HCT116 (cell line): Measurements from ENCODE around the gene PRICKLE2. TPM values are rescaled to one million over a fixed set of nuclear protein-coding genes. Genes with fewer than 3 reads are reported as not detected.

Experiments
- ATAC-seq: fragments of 200-7000 bp; cut with Tn5 transposase; 2 replicates; pipeline ENCODE4 v1.9.1; 2020; ENCODE audit warnings: mild to moderate bottlenecking, moderate library complexity
- BruUV-seq: library from RNA; stranded (reverse); fragments of 400-500 nt; replicated peaks from 2 replicates; lab custom pipeline; 2021; lab: Mats Ljungman, UMichigan
- CTCF ChIA-PET: fragments of 300-600 bp; sonication (Branson Sonifier 250); formaldehyde crosslinking; loops from one replicate; lab custom pipeline; 2021; ENCODE audit warnings: antibody characterized with exemption; lab: Charles Lee
- POLR2A ChIA-PET: fragments of 300-600, 350-600 bp; sonication (Branson Sonifier 250); formaldehyde crosslinking; loops from one replicate; lab custom pipeline; 2021; ENCODE audit warnings: antibody characterized with exemption; lab: Charles Lee
- RAD21 ChIA-PET, 2 experiments: fragments of 300-600 bp; sonication (Branson Sonifier 250); formaldehyde crosslinking; loops; one replicate each; lab custom pipeline; 2023; ENCODE audit warnings: low total read pairs in 2 of 2; ENCODE audit not compliant: uncharacterized antibody in 2 of 2, unreplicated experiment in 2 of 2, low non-redundant PET in 1 of 2; lab: Charles Lee
- DNase-seq: peaks from one replicate; pipeline ENCODE4 v3.0.0-alpha.2; 2010; ENCODE audit warnings: low read depth, low spot score
- H2AFZ ChIP-seq: fragments of 200-600 bp; shearing (Covaris generic), sonication (generic); 2 replicates; pipeline ENCODE4 v1.6.1; 2017; ENCODE audit warnings: low read depth, mixed run types, mixed read lengths, antibody characterized with exemption, low read length; ENCODE audit not compliant: poor library complexity, severe bottlenecking
- H3K27ac ChIP-seq: 2 replicates; pipeline ENCODE4 v1.5.1; 2012; ENCODE audit warnings: low read depth, low read length
- H3K27me3 ChIP-seq: fragments of 200-600 bp; sonication (generic); 2 replicates; pipeline ENCODE4 v1.6.1; 2016; ENCODE audit warnings: mixed run types, low read length, mixed read lengths; ENCODE audit not compliant: insufficient read depth
- H3K36me3 ChIP-seq, 2 experiments: fragments of 200-500 bp in 1 of 2; fragments of 200-600 bp in 1 of 2; sonication (Bioruptor generic) in 1 of 2; sonication (generic) in 1 of 2; 2 replicates each; pipeline versions ENCODE4 v1.5.1 to v1.6.1; 2014 to 2016; ENCODE audit warnings: low read length in 2 of 2, inconsistent platforms in 1 of 2, mixed read lengths in 1 of 2, mixed run types in 1 of 2; ENCODE audit not compliant: insufficient read depth in 2 of 2, control insufficient read depth in 1 of 2
- H3K4me1 ChIP-seq, 2 experiments: fragments of 200-600 bp in 1 of 2; sonication (generic) in 1 of 2; 2 replicates each; pipeline versions ENCODE4 v1.5.1 to v1.6.1; 2012 to 2017; ENCODE audit warnings: low read length in 2 of 2, inconsistent platforms in 1 of 2, mild to moderate bottlenecking in 1 of 2, mixed read lengths in 1 of 2, mixed run types in 1 of 2, moderate library complexity in 1 of 2; ENCODE audit not compliant: insufficient read depth in 2 of 2, control insufficient read depth in 1 of 2
- H3K4me2 ChIP-seq: fragments of 200-600 bp; sonication (generic); 2 replicates; pipeline ENCODE4 v1.6.1; 2017; ENCODE audit warnings: mixed run types, low read length, mixed read lengths
- H3K4me3 ChIP-seq, 2 experiments: fragments of 200-600 bp in 1 of 2; sonication (generic) in 1 of 2; replicated peaks in 1 of 2; 2 replicates each; pipeline ENCODE4 v1.5.1; 2011 to 2016; ENCODE audit warnings: low read length in 2 of 2, control low read depth in 1 of 2, low read depth in 1 of 2, mild to moderate bottlenecking in 1 of 2, mixed read lengths in 1 of 2, mixed run types in 1 of 2
- H3K79me2 ChIP-seq: fragments of 200-600 bp; sonication (generic); 2 replicates; pipeline ENCODE4 v1.6.1; 2017; ENCODE audit warnings: mild to moderate bottlenecking, mixed run types, low read length, moderate library complexity, mixed read lengths; ENCODE audit not compliant: insufficient read depth
- H3K9ac ChIP-seq: fragments of 200-600 bp; sonication (generic); 2 replicates; pipeline ENCODE4 v1.6.1; 2016; ENCODE audit warnings: low read length, mixed read lengths
- H3K9me2 ChIP-seq: fragments of 200-600 bp; sonication (generic), shearing (Covaris generic); 2 replicates; pipeline ENCODE4 v1.6.1; 2017; ENCODE audit warnings: mixed run types, mild to moderate bottlenecking, moderate library complexity; ENCODE audit not compliant: insufficient read depth
- H3K9me3 ChIP-seq, 2 experiments: fragments of 200-500 bp in 1 of 2; fragments of 200-600 bp in 1 of 2; sonication (Bioruptor generic) in 1 of 2; sonication (generic) in 1 of 2; 2 replicates each; pipeline ENCODE4 v1.6.1; 2014 to 2017; ENCODE audit warnings: low read length in 2 of 2, mixed read lengths in 2 of 2, inconsistent platforms in 1 of 2, low read depth in 1 of 2, mild to moderate bottlenecking in 1 of 2, mixed run types in 1 of 2, moderate library complexity in 1 of 2; ENCODE audit not compliant: control insufficient read depth in 1 of 2, insufficient read depth in 1 of 2
- H4K20me1 ChIP-seq: fragments of 200-600 bp; sonication (generic), shearing (Covaris generic); 2 replicates; pipeline ENCODE4 v1.6.1; 2017; ENCODE audit warnings: mixed run types, mild to moderate bottlenecking, moderate library complexity; ENCODE audit not compliant: insufficient read depth
- CBX3 ChIP-seq: IDR thresholded peaks from 2 replicates; pipeline ENCODE4 v1.6.1; 2012; ENCODE audit warnings: low read depth
- EZH2 ChIP-seq: fragments of 200-600 bp; sonication (generic); IDR thresholded peaks from 2 replicates; pipeline ENCODE4 v1.6.1; 2017; ENCODE audit warnings: antibody characterized with exemption, mixed run types
- EZH2phosphoT487 ChIP-seq: fragments of 200-600 bp; IDR thresholded peaks from 2 replicates; pipeline ENCODE4 v1.6.1; 2018; ENCODE audit warnings: antibody characterized with exemption, borderline replicate concordance
- SP1 ChIP-seq: IDR thresholded peaks from 2 replicates; pipeline ENCODE4 v1.6.1; 2012; ENCODE audit warnings: low read depth
- ZNF274 ChIP-seq: fragments of 200-500 bp; sonication (Bioruptor generic); IDR thresholded peaks from 2 replicates; pipeline ENCODE4 v1.6.1; 2014; ENCODE audit warnings: mild to moderate bottlenecking, low read depth, low read length, inconsistent platforms
- intact Hi-C: fragments of 100-400 bp; cut with micrococcal nuclease; formaldehyde crosslinking; loops from 2 replicates; pipeline ENCODE4 v1.10.0; 2022
- total RNA-seq: library from RNA; stranded (reverse); gene quantifications from one replicate; pipeline ENCODE4 v1.2.1, GENCODE V29; 2021; ENCODE audit not compliant: unreplicated experiment
- TF ChIP-seq, protein P1 (sequence below): IDR thresholded peaks from 2 replicates; pipeline ENCODE4 v1.6.1; 2012; ENCODE audit warnings: low read depth
- TF ChIP-seq, protein P2 (sequence below), 3 experiments: fragments of 200-600 bp in 1 of 3; sonication (generic) in 1 of 3; IDR thresholded peaks in 2 of 3; conservative IDR thresholded peaks in 1 of 3; 2 replicates each; pipeline ENCODE4 v1.5.1; 2012 to 2017; ENCODE audit warnings: low read depth in 2 of 3, low read length in 2 of 3, antibody characterized with exemption in 1 of 3, borderline replicate concordance in 1 of 3, control low read depth in 1 of 3, mild to moderate bottlenecking in 1 of 3, mixed read lengths in 1 of 3, mixed run types in 1 of 3, moderate library complexity in 1 of 3; ENCODE audit not compliant: insufficient read depth in 1 of 3

PRICKLE2 gene
- total RNA-seq, 1 experiment from 2014 or later, result 0.05 TPM

DNA sequence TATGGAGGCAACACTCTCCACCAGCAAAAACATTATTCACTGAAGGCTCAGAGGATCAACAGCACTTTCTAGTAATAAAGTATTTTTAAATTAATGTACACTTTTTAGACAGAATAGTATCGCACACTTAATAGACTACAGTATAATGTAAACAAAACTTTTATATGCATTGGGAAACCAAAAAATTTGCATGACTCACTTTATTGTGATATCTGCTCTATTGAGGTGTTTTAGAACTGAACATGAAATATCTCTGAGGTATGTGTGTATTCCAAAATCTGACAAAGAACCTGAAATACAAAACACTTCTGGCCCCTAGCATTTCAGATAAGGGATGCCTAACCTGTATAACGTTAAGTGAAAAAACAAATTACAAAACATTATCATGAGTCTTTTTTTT lies 99.7 kb downstream of the PRICKLE2 start:
- no peaks in the 10 kb centered on the region for H3K9me2 ChIP-seq
- ATAC-seq, result no peak
- H3K27me3 ChIP-seq, result peaks cover 41% of the 10 kb centered on the region
- TF ChIP-seq SP1 (no peak), EZH2 (no peak), EZH2phosphoT487 (no peak), ZNF274 (no peak), CBX3 (no peak)
- TF ChIP-seq, protein P1, sequence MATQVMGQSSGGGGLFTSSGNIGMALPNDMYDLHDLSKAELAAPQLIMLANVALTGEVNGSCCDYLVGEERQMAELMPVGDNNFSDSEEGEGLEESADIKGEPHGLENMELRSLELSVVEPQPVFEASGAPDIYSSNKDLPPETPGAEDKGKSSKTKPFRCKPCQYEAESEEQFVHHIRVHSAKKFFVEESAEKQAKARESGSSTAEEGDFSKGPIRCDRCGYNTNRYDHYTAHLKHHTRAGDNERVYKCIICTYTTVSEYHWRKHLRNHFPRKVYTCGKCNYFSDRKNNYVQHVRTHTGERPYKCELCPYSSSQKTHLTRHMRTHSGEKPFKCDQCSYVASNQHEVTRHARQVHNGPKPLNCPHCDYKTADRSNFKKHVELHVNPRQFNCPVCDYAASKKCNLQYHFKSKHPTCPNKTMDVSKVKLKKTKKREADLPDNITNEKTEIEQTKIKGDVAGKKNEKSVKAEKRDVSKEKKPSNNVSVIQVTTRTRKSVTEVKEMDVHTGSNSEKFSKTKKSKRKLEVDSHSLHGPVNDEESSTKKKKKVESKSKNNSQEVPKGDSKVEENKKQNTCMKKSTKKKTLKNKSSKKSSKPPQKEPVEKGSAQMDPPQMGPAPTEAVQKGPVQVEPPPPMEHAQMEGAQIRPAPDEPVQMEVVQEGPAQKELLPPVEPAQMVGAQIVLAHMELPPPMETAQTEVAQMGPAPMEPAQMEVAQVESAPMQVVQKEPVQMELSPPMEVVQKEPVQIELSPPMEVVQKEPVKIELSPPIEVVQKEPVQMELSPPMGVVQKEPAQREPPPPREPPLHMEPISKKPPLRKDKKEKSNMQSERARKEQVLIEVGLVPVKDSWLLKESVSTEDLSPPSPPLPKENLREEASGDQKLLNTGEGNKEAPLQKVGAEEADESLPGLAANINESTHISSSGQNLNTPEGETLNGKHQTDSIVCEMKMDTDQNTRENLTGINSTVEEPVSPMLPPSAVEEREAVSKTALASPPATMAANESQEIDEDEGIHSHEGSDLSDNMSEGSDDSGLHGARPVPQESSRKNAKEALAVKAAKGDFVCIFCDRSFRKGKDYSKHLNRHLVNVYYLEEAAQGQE, result no peak
- TF ChIP-seq, protein P2, sequence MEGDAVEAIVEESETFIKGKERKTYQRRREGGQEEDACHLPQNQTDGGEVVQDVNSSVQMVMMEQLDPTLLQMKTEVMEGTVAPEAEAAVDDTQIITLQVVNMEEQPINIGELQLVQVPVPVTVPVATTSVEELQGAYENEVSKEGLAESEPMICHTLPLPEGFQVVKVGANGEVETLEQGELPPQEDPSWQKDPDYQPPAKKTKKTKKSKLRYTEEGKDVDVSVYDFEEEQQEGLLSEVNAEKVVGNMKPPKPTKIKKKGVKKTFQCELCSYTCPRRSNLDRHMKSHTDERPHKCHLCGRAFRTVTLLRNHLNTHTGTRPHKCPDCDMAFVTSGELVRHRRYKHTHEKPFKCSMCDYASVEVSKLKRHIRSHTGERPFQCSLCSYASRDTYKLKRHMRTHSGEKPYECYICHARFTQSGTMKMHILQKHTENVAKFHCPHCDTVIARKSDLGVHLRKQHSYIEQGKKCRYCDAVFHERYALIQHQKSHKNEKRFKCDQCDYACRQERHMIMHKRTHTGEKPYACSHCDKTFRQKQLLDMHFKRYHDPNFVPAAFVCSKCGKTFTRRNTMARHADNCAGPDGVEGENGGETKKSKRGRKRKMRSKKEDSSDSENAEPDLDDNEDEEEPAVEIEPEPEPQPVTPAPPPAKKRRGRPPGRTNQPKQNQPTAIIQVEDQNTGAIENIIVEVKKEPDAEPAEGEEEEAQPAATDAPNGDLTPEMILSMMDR (IDR thresholded peaks at IDR 0.05 in 2 of 3, conservative IDR thresholded peaks at IDR 0.05 in 1 of 3; ENCODE audit: borderline replicate concordance in 1 of 3, insufficient read depth in 1 of 3, low read depth in 2 of 3, low read length in 2 of 3), result no peak
- no peak for DNase-seq
- intact Hi-C loops, result no loop called here
- H3K27ac ChIP-seq, result no peak overlapping the region
- H3K4me2 ChIP-seq, result no peak overlapping the region
- no peaks in the 10 kb centered on the region for H3K79me2 ChIP-seq
- no peaks in the 10 kb centered on the region for H3K4me1 ChIP-seq
- H3K9ac ChIP-seq, result no peak overlapping the region
- H3K9me3 ChIP-seq, result no peaks in the 10 kb centered on the region
- H3K36me3 ChIP-seq, result no peaks in the 10 kb centered on the region
- no peaks in the 10 kb centered on the region for H4K20me1 ChIP-seq
- no TSS peak for BruUV-seq
- H3K4me3 ChIP-seq, result no peak overlapping the region
- H2AFZ ChIP-seq, result no peak overlapping the region
- POLR2A ChIA-PET, result no interaction called here
- CTCF ChIA-PET, result no interaction called here
- RAD21 ChIA-PET, result no interaction called here
